Activated CD4-positive, CD25-positive, alpha-beta regulatory T cell (primary cell): Measurements from ENCODE around the gene TUNAR.
"Not testable (repeated sequence)": the region's sequence is repeated elsewhere in the genome, so short reads cannot be mapped to it uniquely, and the experiment has no call there.

ENCODE experiments used
- DNase-seq, 4 experiments: peaks; one replicate each; lab custom pipeline; 2025; lab: John Stamatoyannopoulos, UW

TUNAR gene

DNA sequence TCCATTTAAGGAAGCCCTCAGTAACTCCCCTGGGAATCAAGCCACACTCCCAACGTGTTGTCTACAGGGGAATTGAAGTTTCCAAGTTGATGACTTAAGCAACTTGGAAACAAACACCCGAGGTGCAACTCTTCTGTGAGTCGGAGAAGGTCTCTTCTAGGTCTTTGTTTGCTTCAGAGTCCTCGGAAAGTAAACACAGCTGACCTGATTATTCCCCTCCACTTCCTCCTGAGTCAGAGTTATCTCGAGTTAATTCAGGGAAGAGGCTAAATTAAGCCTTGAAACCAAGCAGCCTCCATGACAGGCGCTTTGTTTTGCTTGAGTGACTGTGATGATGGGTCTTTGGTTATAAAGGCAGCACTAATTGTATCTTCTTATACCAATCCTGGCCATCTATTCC is 41.8 kb downstream of the TUNAR start:
- DNase-seq, result no peak

DNA sequence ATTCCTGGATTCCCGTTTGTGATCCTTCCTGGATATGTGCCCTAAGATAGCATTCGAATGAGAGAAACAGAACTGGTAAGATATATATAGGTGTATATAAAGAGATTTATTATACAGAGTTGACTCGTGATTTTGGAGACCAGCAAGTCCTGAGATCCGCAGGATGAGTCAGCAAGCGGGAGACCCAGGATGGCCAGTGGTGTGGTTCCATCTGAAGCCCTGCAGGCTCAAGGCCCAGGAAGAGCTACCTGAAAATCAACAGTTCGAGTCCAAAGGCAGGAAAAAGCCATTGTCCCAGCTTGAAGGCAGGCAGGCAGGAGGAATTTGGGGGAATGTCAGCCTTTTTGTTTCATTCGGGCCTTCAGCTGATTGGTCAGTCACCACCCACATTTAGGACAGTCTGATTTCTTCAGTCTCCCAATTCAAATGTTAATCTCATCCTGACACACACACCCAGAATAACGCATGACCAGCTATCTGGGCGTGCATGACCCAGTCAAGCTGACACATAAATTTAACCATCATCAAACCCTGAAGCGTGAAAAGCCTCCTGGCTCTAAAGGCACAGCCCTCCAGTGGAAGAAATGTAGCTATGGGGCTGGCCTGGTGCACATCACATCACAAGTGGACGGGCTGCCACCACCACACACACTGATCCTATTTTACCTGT is 44.3 kb downstream of the TUNAR start:
- DNase-seq, result no peak

DNA sequence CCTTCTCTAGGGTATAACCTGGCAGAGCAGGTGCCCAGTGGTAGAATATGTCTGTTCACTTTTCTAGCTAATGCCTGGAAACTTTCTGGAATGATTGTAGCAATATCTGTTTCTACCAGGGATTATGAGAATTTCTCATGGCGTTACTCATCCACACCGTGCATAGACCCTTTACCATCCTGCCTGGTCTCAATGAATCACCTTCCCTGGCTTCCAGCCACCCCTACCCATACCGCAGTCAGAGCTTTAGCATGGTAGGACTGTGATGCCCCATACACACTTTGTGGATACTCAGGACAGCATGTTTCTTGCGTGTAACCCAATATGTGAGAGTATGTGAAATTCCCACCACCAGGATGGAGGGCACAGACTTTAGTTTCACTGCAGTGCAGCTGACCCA is 45.4 kb downstream of the TUNAR start:
- no peak for DNase-seq

DNA sequence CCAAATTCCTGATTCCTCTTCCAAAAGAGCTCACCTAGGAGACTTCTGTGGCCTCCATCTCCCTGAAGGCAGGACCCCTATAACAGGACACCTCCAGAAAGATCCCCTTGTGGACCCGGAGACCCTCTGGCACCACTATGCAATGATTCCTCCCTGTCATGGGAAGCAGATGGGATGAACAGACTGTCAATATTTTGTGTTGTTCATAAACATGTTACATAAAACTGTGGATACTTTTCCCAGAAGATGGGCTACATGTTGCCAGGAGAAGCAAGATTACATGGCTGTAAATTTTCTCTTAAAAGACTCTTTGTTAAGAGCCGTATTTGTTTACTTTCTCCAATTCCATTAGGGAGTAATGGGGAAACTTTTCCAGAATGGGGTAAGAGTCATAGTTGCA is 52.1 kb downstream of the TUNAR start:
- DNase-seq, result no peak

DNA sequence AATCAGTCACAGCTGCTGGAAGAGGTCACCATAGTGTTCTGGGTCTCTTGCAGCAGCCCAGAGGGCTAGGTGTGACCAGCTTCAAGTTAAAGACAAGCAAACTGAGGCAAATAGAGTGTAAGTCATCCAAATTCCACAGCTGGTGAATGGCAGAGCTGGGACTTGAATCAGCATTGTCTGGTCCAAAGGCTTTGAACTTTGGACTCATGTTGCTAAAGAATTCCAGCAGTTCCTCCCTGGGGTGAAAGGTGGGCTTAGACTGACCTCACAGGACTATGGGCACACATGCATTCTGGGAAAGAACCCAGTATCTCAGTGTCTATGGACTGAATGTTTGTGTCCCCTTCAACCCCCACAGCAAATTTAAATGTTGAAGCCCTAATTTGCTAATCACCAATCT is 54.8 kb downstream of the TUNAR start:
- no peak for DNase-seq

DNA sequence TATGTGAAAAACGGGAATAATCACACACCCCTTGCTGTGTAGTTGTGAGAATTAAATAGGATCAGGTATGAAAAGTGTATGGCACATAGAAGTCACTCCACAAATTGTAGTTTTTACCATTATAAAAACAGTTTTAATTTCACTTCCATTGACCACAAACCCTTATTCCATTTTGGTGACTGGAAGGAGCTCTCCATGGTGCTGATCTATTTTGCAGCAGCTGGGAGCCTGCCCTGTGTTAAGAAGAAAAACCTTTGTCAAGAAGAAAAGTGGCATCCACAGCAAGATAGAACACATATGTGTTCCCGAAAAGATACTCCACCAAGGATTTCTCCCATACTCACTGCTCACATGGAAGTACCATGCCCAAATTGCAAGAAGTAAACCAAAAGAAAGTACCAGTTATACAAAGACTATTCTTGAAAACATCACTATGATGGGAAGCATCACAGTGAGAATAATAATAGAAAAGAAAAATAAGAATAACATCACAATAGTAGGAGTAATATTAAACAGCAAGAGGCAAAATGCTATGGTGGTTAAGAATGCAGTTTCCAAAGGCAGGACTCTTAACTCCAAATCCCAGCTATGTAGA is 58.7 kb downstream of the TUNAR start:
- DNase-seq, result no peak

DNA sequence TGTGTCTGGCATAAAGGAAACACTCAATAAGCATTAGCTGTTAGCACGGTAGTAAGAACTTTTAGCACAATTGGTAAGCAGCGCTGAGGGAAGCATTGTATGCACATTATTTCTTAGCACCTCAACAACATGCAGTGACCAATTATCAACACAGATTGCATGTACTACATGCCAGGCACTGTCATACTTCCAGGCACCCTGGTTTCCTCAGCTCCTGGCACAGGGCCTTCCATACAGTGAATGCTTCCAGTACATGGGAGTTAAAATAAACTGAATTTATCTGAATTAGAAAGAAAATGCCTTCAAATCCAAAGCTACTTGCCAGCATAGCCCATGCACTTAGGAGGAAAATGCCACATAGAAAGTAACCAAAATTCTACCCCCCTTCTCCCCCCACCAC is 59.4 kb downstream of the TUNAR start:
- no peak for DNase-seq

DNA sequence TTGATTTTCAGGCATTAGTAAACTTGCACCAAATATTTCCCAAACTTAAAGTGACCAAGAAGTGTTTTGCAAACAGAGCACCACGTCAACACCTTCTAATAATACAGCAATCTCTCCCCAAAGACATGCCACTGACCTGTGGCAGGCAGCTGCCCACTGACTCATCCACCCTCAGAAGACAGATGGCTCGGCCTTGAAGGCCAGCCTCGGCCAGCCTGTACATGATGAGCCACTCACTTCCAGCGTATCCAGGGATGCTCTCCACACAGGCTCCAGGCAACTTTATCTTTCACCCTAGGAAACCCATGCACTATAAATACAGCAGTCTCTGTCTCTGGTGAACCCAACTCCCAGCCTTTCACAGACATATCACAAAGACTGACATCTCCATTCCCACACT is 62.7 kb downstream of the TUNAR start:
- no peak for DNase-seq

DNA sequence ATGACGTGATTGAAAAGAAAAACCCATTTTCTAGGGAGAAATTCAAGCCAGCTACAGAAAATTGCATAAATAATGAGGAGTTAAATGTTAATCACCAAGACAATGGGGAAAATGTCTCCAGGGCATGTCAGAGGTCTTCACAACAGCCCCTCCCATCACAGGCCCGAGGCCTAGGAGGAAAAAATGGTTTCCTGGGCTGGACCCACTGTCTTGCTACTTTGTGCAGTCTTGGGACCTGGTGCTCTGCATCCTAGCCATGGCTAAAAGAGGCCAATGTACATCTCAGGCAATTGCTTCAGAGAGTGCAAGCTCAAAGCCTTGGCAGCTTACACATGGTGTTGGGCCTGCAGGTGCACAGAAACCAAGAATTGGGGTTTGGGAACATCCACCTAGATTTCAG is 65.3 kb downstream of the TUNAR start:
- no peak for DNase-seq

DNA sequence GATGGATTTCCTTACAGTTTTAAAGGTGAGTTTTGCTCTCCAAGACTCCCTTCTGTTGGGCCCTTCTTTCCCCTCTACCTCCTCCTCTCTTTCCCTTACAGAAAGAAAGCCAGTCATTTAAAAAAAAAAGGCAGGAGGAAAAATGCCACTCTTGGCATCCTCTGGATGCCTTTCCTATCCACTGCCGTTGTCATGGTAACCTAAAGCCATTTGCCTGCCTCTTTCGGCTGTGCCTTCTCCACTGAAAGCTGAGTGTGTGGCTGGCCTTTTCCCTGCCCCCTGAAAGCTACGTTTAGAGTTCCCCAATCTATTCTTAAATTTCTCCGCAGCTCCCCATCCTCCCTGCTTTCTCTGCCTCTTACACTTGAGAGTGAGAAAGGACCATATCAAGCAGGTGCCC is 67.1 kb downstream of the TUNAR start:
- no peak for DNase-seq

DNA sequence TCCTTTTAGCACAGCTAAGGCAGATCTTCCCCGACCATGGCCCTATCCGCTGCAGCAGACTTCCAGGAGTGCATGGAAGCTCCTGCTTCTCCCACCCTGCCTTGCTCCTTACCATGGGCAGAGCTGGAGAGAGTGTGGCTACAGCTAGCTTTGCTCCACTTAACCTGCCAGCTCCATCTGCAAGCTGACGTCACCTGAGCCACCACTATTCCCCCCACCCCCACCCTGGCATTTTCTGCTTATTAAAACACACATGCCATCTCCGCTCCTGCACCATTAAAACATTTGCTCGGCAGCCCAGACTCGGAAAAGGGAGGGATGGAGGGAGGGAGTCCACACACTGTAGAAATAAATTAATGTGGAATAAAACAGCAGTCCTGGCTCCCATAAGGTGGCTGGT is 67.8 kb downstream of the TUNAR start:
- DNase-seq, result no peak

DNA sequence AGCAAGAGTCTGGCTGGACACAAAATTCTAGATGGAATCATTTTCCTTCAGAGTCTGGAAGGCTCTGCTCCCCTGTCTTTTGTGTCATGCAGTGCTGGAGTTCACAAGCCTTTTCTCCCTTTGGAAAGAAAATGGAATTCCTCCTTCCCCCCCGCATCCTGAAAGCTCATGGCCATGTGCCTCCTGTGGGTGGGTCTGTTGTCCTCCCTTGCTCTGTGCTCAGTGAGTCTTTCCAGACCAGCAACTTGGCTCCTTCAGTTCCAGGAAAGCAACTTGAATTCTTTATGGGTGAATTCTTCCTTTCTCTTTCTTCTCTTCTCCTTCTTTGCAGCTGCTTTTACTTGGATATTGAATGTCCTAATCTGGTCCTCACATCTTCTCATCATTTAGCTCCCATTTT is 70.2 kb downstream of the TUNAR start:
- DNase-seq, result no peak

DNA sequence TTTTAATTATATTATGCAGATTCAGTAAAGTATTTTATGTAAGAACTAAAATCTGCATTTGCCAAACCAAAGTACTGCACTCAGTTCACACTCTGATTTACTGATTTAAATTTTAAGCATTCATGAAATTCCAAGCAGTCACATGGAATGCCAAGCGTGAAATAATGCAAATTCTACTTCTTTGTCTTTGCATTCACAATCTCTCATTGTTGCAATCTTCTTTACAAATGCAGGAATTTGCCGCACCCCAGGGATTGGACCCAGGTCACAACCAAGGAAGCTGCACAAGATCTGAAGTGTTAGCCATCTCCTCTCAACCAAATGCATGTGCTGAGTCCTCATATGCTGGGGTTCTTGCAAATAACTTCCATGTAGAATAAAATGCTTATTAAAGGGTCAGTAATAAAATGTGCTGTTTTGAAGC is 71.9 kb downstream of the TUNAR start:
- DNase-seq, result no peak

DNA sequence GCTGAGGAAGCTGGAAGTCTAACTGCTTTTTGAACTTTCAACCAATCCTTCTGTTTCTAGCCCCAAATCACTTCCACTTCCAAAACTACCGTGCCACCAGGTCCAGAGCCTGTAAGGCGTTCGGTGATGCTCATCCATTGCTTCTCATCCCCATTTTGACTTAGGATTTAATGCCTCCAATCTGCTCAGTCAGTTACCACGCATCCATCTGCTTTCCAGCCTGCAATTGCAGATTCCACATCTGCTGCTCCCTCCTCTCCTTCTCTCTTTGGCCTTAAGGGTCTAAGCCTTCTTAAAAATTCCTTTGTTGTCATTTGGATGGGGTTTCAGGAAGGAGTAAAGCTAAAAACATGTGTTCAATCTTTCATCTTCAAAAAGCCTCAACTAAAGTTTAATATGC is 74.7 kb downstream of the TUNAR start:
- no peak for DNase-seq

DNA sequence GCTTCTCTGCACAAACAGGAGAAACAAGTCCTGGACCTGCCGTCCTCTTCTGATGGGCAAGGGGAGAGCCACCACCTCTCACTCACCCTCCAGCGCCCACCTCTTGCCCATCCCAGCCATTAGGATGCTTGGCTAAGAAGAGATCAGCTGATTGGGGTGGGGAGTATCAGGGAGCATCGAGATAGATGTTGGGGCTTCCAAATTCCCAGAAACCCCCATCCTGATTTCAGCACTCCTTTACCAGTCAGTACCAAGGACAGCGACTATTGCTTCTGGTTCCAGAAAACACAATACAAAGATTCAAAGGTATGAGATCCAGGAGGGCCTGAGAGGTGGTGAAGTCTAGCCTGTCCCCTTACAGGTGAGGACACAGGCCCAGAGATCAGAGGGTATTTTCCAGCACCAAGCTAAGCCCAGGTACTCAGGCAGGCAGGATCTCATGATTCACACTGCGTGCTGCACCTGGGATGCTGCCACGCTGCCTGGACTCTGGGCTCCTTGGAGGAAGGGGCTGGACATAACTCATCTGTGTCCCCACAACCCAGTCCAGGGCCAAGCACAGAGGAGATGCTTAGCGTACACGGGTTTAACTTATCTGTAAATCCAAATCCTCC is 76.6 kb downstream of the TUNAR start:
- DNase-seq, result no peak

DNA sequence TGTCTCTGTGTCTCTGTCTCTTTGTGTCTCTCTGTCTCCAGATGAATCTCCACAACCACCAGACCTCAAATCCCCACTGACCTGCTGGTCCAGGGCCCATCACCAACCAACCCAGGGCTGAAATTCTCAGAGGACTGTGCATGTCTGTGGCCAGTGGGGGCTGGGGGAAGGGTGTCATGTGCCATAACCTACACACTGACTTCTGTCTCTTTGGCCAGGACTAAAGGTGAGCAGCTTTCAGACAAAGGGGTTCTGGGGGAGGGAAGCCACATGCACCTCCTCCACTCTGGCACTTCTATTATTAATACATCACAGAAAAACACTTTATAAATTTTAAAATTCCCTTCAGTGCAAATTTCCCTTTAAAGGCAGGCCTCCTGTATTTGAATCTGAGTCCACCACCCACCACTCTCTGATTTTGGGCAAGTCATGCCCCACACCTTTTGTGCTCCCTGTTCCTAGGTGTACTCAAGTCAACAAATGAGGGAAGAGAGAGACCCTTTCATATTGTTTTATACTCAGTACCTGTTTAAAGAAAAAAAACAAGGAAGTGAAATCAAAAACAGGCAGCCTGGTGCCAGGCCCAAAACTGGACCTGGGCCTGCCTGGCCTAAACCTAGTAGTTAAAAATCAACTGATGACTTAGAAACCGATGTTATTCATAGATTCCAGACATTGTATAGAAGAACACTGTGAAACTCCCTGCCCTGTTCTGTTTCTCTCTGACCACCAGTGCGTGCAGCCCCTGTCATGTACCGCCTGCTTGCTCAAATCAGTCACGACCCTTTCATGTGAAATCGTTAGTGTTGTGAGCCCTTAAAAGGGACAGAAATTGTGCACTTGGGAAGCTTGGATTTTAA is 80.2 kb downstream of the TUNAR start:
- no peak for DNase-seq

DNA sequence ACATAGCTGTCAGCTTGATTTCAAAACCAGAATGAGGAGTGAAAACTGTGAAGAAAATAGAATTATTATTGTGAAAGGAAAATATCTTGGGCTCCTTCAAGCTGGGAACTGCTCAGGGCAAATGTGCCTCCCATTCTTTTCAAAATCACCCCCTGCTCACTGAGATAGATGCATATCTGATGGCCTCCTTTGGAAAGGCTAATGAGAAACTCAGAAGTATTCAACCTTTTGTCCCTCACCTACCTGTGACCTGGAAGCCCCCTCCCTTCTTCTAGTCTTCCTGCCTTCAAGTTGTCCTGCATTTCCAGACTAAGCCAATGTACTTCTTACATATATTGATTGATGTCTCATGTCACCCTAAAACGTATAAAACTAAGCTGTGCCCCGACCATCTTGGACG is 81.5 kb downstream of the TUNAR start:
- DNase-seq, result no peak

DNA sequence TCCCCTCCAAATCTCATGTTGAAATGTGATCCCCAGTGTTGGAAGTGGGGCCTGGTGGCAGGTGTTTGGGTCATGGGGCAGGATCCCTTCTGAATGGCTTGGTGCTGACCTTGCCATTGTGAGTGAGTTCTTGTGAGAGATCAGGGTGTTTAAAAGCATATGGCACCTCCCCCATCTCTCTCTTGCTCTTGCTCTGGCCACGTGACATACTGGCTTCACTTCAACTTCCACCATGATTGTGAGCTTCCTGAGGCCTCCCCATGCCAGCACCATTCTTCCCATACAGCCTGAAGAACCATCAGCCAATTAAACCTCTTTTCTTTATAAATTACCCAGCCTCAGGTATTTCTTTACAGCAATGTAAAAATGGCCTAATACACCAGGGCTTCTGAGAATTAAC is 82.7 kb downstream of the TUNAR start:
- DNase-seq, result no peak

DNA sequence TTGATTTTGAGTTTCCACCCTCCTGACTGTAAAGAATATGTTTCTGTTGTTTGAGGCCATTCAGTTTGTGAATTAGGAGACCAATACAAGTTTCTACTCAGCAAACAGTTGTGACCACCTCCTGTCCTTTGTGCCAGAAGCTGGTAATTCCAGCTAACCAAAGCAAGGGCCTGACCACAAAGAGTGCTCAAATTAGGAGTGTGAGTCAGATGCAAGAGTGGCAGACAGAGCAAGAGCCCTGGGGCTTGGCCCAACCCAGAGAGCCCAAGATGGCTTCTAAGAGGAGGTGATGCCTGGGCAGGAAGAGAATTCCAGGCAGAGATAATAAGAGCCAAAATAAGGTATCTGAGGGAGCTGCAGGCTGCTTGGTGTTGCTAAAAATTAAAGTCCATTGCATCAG is 84.8 kb downstream of the TUNAR start:
- DNase-seq, result no peak

DNA sequence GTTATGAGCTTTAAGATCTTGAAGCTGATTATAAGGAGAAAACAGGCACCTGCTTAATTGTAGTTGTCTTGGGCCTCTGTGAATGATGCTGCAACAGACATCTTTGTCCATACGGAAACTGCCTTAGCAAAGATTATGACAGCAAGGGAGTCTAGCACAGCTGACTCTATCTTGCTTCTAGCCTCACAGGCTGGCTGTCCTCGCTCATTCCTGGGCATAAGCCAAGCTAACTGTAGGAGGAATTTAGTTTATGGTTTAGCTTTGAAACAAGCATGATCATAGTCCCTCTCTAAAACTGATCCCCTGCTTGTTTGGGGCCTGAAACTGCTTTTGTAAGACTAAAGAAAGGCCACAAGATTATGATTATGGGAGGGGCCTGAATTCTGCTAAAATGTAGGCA is 88.3 kb downstream of the TUNAR start:
- no peak for DNase-seq

DNA sequence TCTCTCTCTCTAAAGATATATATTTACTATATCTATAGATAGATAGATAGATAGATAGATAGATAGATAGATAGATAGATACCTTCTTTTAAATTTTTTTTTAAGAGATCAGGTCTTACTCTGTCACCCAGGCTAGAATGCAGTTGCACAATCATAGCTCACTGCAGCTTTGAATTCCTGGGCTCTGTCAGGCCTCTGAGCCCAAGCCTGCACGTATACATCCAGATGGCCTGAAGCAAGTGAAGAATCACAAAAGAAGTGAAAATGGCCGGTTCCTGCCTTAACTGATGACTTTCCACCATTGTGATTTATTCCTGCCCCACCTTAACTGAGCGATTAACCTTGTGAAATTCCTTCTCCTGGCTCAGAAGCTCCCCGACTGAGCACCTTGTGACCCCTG is 91.4 kb downstream of the TUNAR start:
- not testable (repeated sequence) for DNase-seq
